SK-N-SH treated with all-trans-retinoic acid at 6 μM for 48 hours (cell line): ENCODE results near the gene ABCC1.
A peak's percentile ranks its signal among the peaks of the same experiment; 100 is the strongest.
"Not testable (repeated sequence)": the region's sequence is repeated elsewhere in the genome, so short reads cannot be mapped to it uniquely, and the experiment has no call there.

Experiments
- ATAC-seq: fragments of 200-7000 bp; cut with Tn5 transposase; 3 replicates; pipeline ENCODE4 v1.9.1; 2020; ENCODE audit warnings: mild to moderate bottlenecking, moderate library complexity
- ARNTL ChIP-seq: fragments of 450-650 bp; formaldehyde crosslinking; IDR thresholded peaks from 2 replicates; pipeline ENCODE4 v1.5.0; 2020; ENCODE audit warnings: low read depth, mild to moderate bottlenecking, moderate library complexity, borderline replicate concordance
- BACH2 ChIP-seq: fragments of 250-450 bp; sonication (Bioruptor Pico); IDR thresholded peaks from 2 replicates; pipeline ENCODE4 v1.9.0; 2021; ENCODE audit warnings: mild to moderate bottlenecking, borderline replicate concordance
- CREB5 ChIP-seq: fragments of 250-450 bp; sonication (Bioruptor Pico); IDR thresholded peaks from 2 replicates; pipeline ENCODE4 v1.5.1; 2020; ENCODE audit warnings: low read depth, mild to moderate bottlenecking, moderate library complexity
- CSDC2 ChIP-seq: fragments of 250-450 bp; sonication (Bioruptor Pico); IDR thresholded peaks from 2 replicates; pipeline ENCODE4 v1.5.0; 2020; ENCODE audit warnings: mild to moderate bottlenecking, moderate library complexity
- ESRRG ChIP-seq: fragments of 250-450 bp; sonication (Bioruptor Pico); IDR thresholded peaks from 2 replicates; pipeline ENCODE4 v1.6.1; 2021; ENCODE audit warnings: mild to moderate bottlenecking
- GLIS3 ChIP-seq: fragments of 250-450 bp; sonication (Bioruptor Pico); IDR thresholded peaks from 2 replicates; pipeline ENCODE4 v1.5.0; 2020; ENCODE audit warnings: mild to moderate bottlenecking, moderate library complexity
- ISL1 ChIP-seq: fragments of 250-450 bp; sonication (Bioruptor Pico); IDR thresholded peaks from 2 replicates; pipeline ENCODE4 v2.1.2; 2022; ENCODE audit warnings: mild to moderate bottlenecking, moderate library complexity
- OSR1 ChIP-seq: fragments of 250-450 bp; sonication (Bioruptor Pico); IDR thresholded peaks from 2 replicates; pipeline ENCODE4 v1.8.0; 2022; ENCODE audit warnings: moderate library complexity, mild to moderate bottlenecking, inconsistent platforms
- PATZ1 ChIP-seq: fragments of 250-450 bp; sonication (Bioruptor Pico); IDR thresholded peaks from 2 replicates; pipeline ENCODE4 v1.8.0; 2020; ENCODE audit warnings: mild to moderate bottlenecking, moderate library complexity, borderline replicate concordance
- POU6F1 ChIP-seq: fragments of 250-450 bp; sonication (Bioruptor Pico); IDR thresholded peaks from 2 replicates; pipeline ENCODE4 v1.8.0; 2021; ENCODE audit warnings: low read depth, mild to moderate bottlenecking, moderate library complexity, borderline replicate concordance
- PPARA ChIP-seq: fragments of 250-450 bp; sonication (Bioruptor Pico); IDR thresholded peaks from 2 replicates; pipeline ENCODE4 v1.5.0; 2020; ENCODE audit warnings: mild to moderate bottlenecking, borderline replicate concordance
- RARB ChIP-seq: fragments of 250-450 bp; sonication (Bioruptor Pico); IDR thresholded peaks from 2 replicates; pipeline ENCODE4 v1.8.0; 2021; ENCODE audit warnings: mild to moderate bottlenecking, moderate library complexity
- SNAI2 ChIP-seq: fragments of 250-450 bp; sonication (Bioruptor Pico); IDR thresholded peaks from 2 replicates; pipeline ENCODE4 v1.5.0; 2020; ENCODE audit warnings: mild to moderate bottlenecking, moderate library complexity
- TCF4 ChIP-seq: fragments of 250-450 bp; sonication (Bioruptor Pico); IDR thresholded peaks from 2 replicates; pipeline ENCODE4 v1.8.0; 2021; ENCODE audit warnings: mild to moderate bottlenecking, moderate library complexity, borderline replicate concordance
- TOX ChIP-seq: fragments of 250-450 bp; sonication (Bioruptor Pico); IDR thresholded peaks from 2 replicates; pipeline ENCODE4 v1.8.0; 2021; ENCODE audit warnings: mild to moderate bottlenecking, moderate library complexity, borderline replicate concordance
- TSHZ2 ChIP-seq: fragments of 250-450 bp; sonication (Bioruptor Pico); IDR thresholded peaks from 2 replicates; pipeline ENCODE4 v1.5.0; 2020; ENCODE audit warnings: mild to moderate bottlenecking, moderate library complexity
- ZC3H10 ChIP-seq: fragments of 250-450 bp; sonication (Bioruptor Pico); IDR thresholded peaks from 2 replicates; pipeline ENCODE4 v1.5.1; 2021; ENCODE audit warnings: mild to moderate bottlenecking, moderate library complexity
- ZFP3 ChIP-seq: fragments of 250-450 bp; sonication (Bioruptor Pico); IDR thresholded peaks from 2 replicates; pipeline ENCODE4 v1.5.0; 2020; ENCODE audit warnings: mild to moderate bottlenecking, moderate library complexity
- ZFP30 ChIP-seq: fragments of 450-650 bp; formaldehyde crosslinking; IDR thresholded peaks from 2 replicates; pipeline ENCODE4 v1.5.0; 2022; ENCODE audit warnings: mild to moderate bottlenecking, moderate library complexity
- ZNF565 ChIP-seq: fragments of 450-650 bp; formaldehyde crosslinking; conservative IDR thresholded peaks from 2 replicates; pipeline ENCODE4 v1.5.0; 2020; ENCODE audit warnings: low read depth, mild to moderate bottlenecking, moderate library complexity
- ZNF70 ChIP-seq: fragments of 450-650 bp; formaldehyde crosslinking; IDR thresholded peaks from 2 replicates; pipeline ENCODE4 v1.5.0; 2020; ENCODE audit warnings: mild to moderate bottlenecking, moderate library complexity

ABCC1 gene

GRCh38 chr16:15933781-15934180 is 15.6 kb upstream of the ABCC1 start:
- TF ChIP-seq ARNTL, result no peak
- no peak for TF ChIP-seq ZC3H10 (CRISPR knock-in tag)
- no peak for TF ChIP-seq ISL1 (CRISPR knock-in tag)
- TF ChIP-seq ZNF565 (CRISPR knock-in tag), result no peak
- no peak for TF ChIP-seq TOX (CRISPR knock-in tag)
- no peak for TF ChIP-seq CSDC2 (CRISPR knock-in tag)
- TF ChIP-seq ESRRG (CRISPR knock-in tag), result no peak
- TF ChIP-seq PATZ1 (CRISPR knock-in tag), result no peak
- no peak for TF ChIP-seq ZFP3 (CRISPR knock-in tag)
- TF ChIP-seq ZFP30, result no peak
- no peak for TF ChIP-seq RARB (CRISPR knock-in tag)
- no peak for TF ChIP-seq ZNF70
- TF ChIP-seq GLIS3 (CRISPR knock-in tag), result no peak
- ATAC-seq, result no peak

GRCh38 chr16:15934991-15935390 is 14.4 kb upstream of the ABCC1 start:
- TF ChIP-seq CREB5 (CRISPR knock-in tag), result no peak
- TF ChIP-seq PPARA (CRISPR knock-in tag), result no peak
- no peak for TF ChIP-seq ZFP3 (CRISPR knock-in tag)
- no peak for TF ChIP-seq BACH2 (CRISPR knock-in tag)
- no peak for TF ChIP-seq ZNF565 (CRISPR knock-in tag)
- no peak for TF ChIP-seq ESRRG (CRISPR knock-in tag)
- TF ChIP-seq OSR1 (CRISPR knock-in tag), result no peak
- TF ChIP-seq TCF4 (CRISPR knock-in tag), result no peak
- no peak for TF ChIP-seq ZFP30
- no peak for TF ChIP-seq ZNF70
- TF ChIP-seq TOX (CRISPR knock-in tag), result no peak
- TF ChIP-seq, all 23 proteins: peak for 0

GRCh38 chr16:15936809-15937208 is 12.6 kb upstream of the ABCC1 start:
- ATAC-seq, result not testable (repeated sequence)

More at GRCh38 chr16:15934991-15935390, 14.4 kb upstream of the ABCC1 start:
- no peak for ATAC-seq

GRCh38 chr16:15942931-15943690 is 6.3 kb upstream of the ABCC1 start:
- TF ChIP-seq TCF4 (CRISPR knock-in tag), result peak; percentile 78; the same call in 1 of the 2 replicates
- peak; percentile 73 for TF ChIP-seq TSHZ2 (CRISPR knock-in tag)
- no peak for TF ChIP-seq ARNTL
- peak; percentile 52; the same call in 1 of the 2 replicates for TF ChIP-seq PPARA (CRISPR knock-in tag)
- no peak; the same call in 2 of the 3 replicates for ATAC-seq

- ATAC-seq, result no peak
- TF ChIP-seq OSR1 (CRISPR knock-in tag) (no peak), TSHZ2 (CRISPR knock-in tag) (no peak), ESRRG (CRISPR knock-in tag) (no peak), RARB (CRISPR knock-in tag) (no peak), ZNF70 (no peak), BACH2 (CRISPR knock-in tag) (no peak), POU6F1 (CRISPR knock-in tag) (no peak), ZFP30 (no peak), SNAI2 (CRISPR knock-in tag) (no peak), ZFP3 (CRISPR knock-in tag) (no peak), GLIS3 (CRISPR knock-in tag) (no peak), PPARA (CRISPR knock-in tag) (no peak), ZC3H10 (CRISPR knock-in tag) (no peak), CSDC2 (CRISPR knock-in tag) (no peak)
Observed at GRCh38 chr16:15946257-15947044, 3.0 kb upstream of the ABCC1 start.
